BLaER1 treated with 17β-estradiol and CSF1 and Interleukin-3, amounts not matched to agents 10 nM and 100 nM (cell line): Measurements from ENCODE around the gene GAL3ST1.
"Not testable (repeated sequence)": the region's sequence is repeated elsewhere in the genome, so short reads cannot be mapped to it uniquely, and the experiment has no call there.

Experiments
- H3K27ac ChIP-seq, 11 experiments: shearing (Covaris generic); formaldehyde crosslinking; 2 replicates each; pipeline ENCODE4 v1.8.1; 2022
- H3K27me3 ChIP-seq, 11 experiments: shearing (Covaris generic); formaldehyde crosslinking; 2 replicates each; pipeline ENCODE4 v1.8.1; 2022
- H3K36me3 ChIP-seq, 11 experiments: shearing (Covaris generic); formaldehyde crosslinking; 2 replicates each; pipeline ENCODE4 v1.8.1; 2022
- H3K4me1 ChIP-seq, 10 experiments: shearing (Covaris generic); formaldehyde crosslinking; 2 replicates each; pipeline ENCODE4 v1.8.1; 2022
- H3K4me2 ChIP-seq, 11 experiments: shearing (Covaris generic); formaldehyde crosslinking; 2 replicates each; pipeline ENCODE4 v1.8.1; 2022
- H3K4me3 ChIP-seq, 10 experiments: shearing (Covaris generic); formaldehyde crosslinking; 2 replicates each; pipeline ENCODE4 v1.8.1; 2022
- H3K9ac ChIP-seq, 11 experiments: shearing (Covaris generic); formaldehyde crosslinking; 2 replicates each; pipeline ENCODE4 v1.8.1; 2022
- H3K9me3 ChIP-seq, 11 experiments: shearing (Covaris generic); formaldehyde crosslinking; replicated peaks in 1 of 11; 2 replicates each; pipeline ENCODE4 v1.8.1; 2022
- H4K20me1 ChIP-seq, 11 experiments: shearing (Covaris generic); formaldehyde crosslinking; 2 replicates each; pipeline ENCODE4 v1.8.1; 2022
- Cebpa-rat ChIP-seq, 11 experiments: shearing (Covaris generic); IDR thresholded peaks; 2 replicates each; pipeline ENCODE4 v1.8.1; 2022

The GAL3ST1 gene

DNA sequence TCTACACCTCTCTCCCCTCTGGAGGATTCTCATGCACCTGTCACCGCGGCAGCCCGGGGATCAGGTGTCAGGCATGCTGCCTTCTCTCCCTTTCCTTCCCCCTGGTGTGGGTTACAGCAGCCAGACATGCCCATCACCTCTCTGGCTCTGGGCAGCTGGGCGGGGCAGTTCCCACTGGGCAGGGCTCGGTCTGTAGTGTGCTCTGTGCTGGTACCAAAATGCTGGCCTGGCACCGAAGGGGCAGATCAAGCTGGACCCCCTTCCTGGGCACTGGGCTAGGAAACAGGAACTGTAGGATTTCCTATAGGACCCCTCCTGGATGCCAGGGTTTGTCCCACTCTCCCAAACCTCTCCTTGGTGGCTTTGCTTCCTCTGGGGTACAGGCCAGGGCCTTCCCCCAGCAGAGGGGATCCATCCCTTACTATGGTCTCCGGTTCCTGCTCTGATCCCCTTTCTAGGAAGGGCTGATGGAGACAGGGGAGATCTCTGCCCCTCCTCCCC, 821 bp downstream of the GAL3ST1 start:
- Histone ChIP-seq H3K27me3 (peaks cover 3 to 17% (median 10%) of the 10 kb centered on the region in 11 experiments; a peak in 14 of 22 replicates), H3K36me3 (peaks cover 35 to 39% (median 37%) of the 10 kb centered on the region in 11 experiments), H3K9ac (no peak overlapping the region), H3K9me3 (no peaks in the 10 kb centered on the region), H3K4me3 (no peak overlapping the region), H3K4me1 (no peaks in the 10 kb centered on the region), H4K20me1 (peaks cover 0 to 68% (median 57%) of the 10 kb centered on the region in 11 experiments; a peak in 20 of 22 replicates), H3K4me2 (no peak overlapping the region), H3K27ac (no peak overlapping the region)
- TF ChIP-seq Cebpa-rat (IDR thresholded peaks at IDR 0.05), result no peak

DNA sequence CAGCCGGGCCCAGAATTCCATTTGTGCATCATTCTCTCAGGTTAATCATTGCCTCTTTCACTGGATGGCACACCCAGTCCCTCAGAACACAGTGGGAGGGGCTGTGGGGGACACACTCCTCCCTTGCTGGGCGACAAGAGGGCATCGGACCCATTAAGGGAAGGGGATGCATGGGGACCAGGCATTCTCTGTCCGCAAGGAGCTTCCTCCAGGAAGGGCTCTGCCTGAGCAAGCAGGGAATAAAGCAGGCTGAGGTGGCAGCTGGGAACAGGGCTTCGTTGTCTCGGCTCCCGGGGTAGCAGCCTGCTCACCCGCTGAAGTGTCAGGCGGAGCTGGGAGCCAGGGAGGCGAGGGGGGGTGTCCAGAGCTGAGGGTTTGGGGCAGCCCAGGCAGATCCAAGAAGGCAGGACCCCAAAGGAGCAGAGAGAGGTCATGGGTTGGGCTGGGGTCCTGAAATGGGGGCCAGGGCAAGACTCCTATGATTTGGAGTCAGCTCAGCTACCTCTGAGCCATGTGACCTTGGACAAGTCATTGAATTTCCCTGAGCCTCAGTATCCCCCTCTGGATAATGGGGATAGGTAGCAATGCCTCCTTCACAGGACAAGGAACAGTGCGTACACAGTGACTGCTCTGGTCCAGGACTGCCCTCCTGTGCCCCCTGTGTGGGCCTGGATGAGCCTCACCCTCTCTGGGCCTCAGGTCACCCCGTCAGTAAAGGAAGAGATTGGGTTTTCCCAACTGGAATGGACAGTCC, 1.4 kb downstream of the GAL3ST1 start:
- no peak overlapping the region for H3K9ac ChIP-seq
- no peak overlapping the region for H3K27ac ChIP-seq
- no peak overlapping the region for H3K4me2 ChIP-seq
- H3K36me3 ChIP-seq, result peaks cover 28 to 33% (median 31%) of the 10 kb centered on the region in 11 experiments
- H3K27me3 ChIP-seq, result peaks cover 3 to 17% (median 10%) of the 10 kb centered on the region in 11 experiments; a peak in 14 of 22 replicates
- H3K9me3 ChIP-seq, result no peaks in the 10 kb centered on the region
- H3K4me1 ChIP-seq, result no peaks in the 10 kb centered on the region
- H4K20me1 ChIP-seq, result peaks cover 0 to 62% (median 52%) of the 10 kb centered on the region in 11 experiments; a peak in 20 of 22 replicates
- no peak overlapping the region for H3K4me3 ChIP-seq
- no peak for TF ChIP-seq Cebpa-rat (IDR thresholded peaks at IDR 0.05)

DNA sequence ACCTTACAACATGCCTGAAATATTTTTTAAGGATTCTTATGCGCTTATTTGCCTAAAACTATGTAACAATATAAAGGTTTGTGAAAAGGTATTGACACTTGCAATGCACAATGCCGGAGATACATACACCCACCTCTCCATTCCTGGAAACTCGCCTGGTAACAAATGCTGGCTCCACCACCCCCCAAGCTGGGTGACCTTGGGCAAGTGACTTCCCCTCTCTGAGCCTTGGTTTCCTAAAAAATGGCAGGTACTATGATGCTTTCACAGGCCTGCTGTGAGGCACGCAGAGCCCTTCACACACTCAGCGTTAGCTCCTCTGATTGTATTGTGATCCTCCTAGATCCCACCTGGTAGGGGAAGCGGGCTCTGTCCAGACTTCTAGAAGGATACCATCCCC, 2.3 kb downstream of the GAL3ST1 start:
- Histone ChIP-seq H3K27ac (no peak overlapping the region), H3K36me3 (peaks cover 20 to 25% (median 23%) of the 10 kb centered on the region in 11 experiments), H3K9ac (no peak overlapping the region), H3K27me3 (peaks cover 3 to 17% (median 10%) of the 10 kb centered on the region in 11 experiments; a peak in 14 of 22 replicates), H3K4me2 (no peak overlapping the region), H3K4me1 (no peaks in the 10 kb centered on the region), H4K20me1 (peaks cover 0 to 54% (median 44%) of the 10 kb centered on the region in 11 experiments; a peak in 20 of 22 replicates), H3K9me3 (no peaks in the 10 kb centered on the region), H3K4me3 (no peak overlapping the region)
- TF ChIP-seq Cebpa-rat (IDR thresholded peaks at IDR 0.05), result no peak

DNA sequence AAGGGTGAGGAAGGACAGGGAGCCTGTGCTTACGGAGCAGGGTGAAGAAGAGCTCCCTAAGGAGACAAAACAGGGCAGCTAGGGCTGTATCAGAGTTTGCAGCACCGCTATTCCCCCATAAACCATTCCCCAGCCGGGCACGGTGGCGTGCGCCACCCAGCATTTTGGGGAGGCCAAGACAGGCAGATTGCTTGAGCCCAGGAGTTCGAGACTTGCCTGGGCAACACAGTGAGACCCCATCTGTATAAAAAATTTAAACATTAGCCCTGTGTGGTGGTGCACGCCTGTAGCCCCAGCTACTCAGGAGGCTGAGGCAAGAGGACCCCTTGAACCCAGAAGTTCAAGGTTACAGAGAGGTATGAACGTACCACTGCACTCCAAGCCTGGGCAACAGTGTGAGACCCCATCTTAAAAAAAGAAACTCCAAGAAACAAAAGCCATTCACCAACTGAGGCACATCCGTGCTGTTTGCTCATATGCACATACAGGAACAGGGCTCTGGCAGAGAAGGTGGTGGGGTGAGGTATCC, 4.7 kb downstream of the GAL3ST1 start:
- H3K27me3 ChIP-seq, result peaks cover 0 to 6% (median under 1%) of the 10 kb centered on the region in 11 experiments; a peak in 12 of 22 replicates
- no peaks in the 10 kb centered on the region for H3K36me3 ChIP-seq
- no peak overlapping the region for H3K4me3 ChIP-seq
- no peaks in the 10 kb centered on the region for H3K9me3 ChIP-seq
- peaks cover 0 to 30% (median 19%) of the 10 kb centered on the region in 11 experiments; a peak in 17 of 22 replicates for H4K20me1 ChIP-seq
- no peak overlapping the region for H3K9ac ChIP-seq
- H3K4me1 ChIP-seq, result no peaks in the 10 kb centered on the region
- no peak overlapping the region for H3K27ac ChIP-seq
- no peak overlapping the region for H3K4me2 ChIP-seq
- TF ChIP-seq Cebpa-rat (IDR thresholded peaks at IDR 0.05), result no peak

DNA sequence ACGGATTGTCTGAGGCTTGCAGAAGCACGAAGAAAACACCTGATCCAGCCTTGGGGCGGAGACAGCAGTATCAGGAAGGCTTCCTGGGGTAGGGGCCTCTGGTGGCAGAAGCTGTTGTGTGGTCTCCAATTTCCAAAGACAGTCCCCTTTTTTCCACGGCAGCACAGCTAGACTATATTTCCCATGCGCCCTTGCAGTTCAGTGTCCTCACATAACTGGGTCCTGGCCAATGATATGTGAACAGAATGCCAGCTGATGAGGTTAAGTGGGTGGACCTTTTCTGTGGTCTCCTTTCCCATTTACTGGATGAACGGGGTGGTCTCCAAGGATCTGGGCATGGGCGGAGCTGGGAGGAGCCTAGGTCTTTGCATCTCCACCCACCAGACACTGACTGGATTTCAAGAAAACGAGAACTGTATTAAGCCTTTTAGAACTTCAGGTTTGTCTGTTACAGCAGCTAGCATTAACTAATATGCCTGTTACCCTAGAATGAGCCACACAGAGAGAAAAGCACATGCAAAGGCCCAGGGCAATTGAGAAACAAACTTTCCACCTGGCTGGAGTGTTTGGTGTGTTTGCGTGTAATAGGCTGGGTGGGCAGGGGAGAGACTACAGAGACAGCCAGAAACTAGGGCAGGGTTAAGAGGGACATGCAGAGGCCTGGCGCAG, 6.2 kb downstream of the GAL3ST1 start:
- Histone ChIP-seq H3K9ac (no peak overlapping the region), H4K20me1 (peaks cover 0 to 24% (median 7%) of the 10 kb centered on the region in 11 experiments; a peak in 14 of 22 replicates), H3K36me3 (no peaks in the 10 kb centered on the region), H3K4me1 (no peaks in the 10 kb centered on the region; a peak in 1 of 20 replicates), H3K27me3 (no peaks in the 10 kb centered on the region), H3K4me3 (no peak overlapping the region), H3K9me3 (no peaks in the 10 kb centered on the region), H3K27ac (no peak overlapping the region), H3K4me2 (no peak overlapping the region)
- TF ChIP-seq Cebpa-rat (IDR thresholded peaks at IDR 0.05), result no peak

DNA sequence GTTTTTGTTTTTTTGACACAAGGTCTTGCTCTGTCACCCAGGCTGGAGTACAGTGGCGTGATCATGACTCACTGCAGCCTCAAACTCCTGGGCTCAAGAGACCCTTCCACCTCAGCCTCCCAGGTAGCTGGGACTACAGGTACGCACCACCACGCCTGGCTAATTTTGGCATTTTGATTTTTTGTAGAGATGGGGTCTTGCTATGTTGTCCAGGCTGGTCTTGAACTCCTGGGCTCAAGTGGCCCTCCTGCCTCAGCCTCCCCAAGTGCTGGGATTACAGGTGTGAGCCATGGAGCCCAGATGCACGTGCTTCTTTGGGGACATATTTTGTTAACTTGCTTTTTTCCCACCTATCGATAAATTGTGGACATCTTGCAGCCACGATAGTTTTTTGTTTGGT, 7.2 kb downstream of the GAL3ST1 start:
- H4K20me1 ChIP-seq, result peaks cover 0 to 14% (median 0%) of the 10 kb centered on the region in 11 experiments; a peak in 5 of 22 replicates
- not testable (repeated sequence) for H3K4me3 ChIP-seq, H3K9me3 ChIP-seq, H3K4me2 ChIP-seq, H3K27ac ChIP-seq, H3K36me3 ChIP-seq, H3K4me1 ChIP-seq, H3K9ac ChIP-seq, H3K27me3 ChIP-seq

DNA sequence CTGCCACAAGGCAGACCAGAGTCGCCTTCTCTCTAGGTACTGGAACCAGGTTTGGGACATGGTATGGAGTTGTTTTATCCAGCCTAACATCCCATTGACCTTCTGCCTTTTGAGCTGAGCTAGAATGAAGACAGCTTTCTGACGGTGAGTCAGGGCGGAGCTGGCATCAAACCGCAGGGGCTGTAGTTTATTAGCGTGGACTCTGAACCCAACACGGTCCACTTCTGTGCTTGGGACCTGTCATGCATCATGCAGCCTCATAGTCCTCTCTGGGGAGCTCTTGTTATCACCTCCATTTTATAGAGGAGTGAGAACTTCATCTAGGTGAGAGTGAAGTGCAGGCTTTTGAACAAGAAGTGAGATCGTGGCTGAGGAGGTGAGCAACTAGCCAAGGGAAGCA, 8.3 kb downstream of the GAL3ST1 start:
- H4K20me1 ChIP-seq, result peaks cover 0 to 7% (median 0%) of the 10 kb centered on the region in 11 experiments; a peak in 2 of 22 replicates
- no peaks in the 10 kb centered on the region; a peak in 2 of 20 replicates for H3K4me1 ChIP-seq
- no peak overlapping the region for H3K4me3 ChIP-seq
- no peaks in the 10 kb centered on the region for H3K36me3 ChIP-seq
- no peak overlapping the region for H3K9ac ChIP-seq
- no peaks in the 10 kb centered on the region for H3K27me3 ChIP-seq
- no peak overlapping the region for H3K4me2 ChIP-seq
- TF ChIP-seq Cebpa-rat (IDR thresholded peaks at IDR 0.05), result no peak
- H3K27ac ChIP-seq, result no peak overlapping the region
- H3K9me3 ChIP-seq, result no peaks in the 10 kb centered on the region

DNA sequence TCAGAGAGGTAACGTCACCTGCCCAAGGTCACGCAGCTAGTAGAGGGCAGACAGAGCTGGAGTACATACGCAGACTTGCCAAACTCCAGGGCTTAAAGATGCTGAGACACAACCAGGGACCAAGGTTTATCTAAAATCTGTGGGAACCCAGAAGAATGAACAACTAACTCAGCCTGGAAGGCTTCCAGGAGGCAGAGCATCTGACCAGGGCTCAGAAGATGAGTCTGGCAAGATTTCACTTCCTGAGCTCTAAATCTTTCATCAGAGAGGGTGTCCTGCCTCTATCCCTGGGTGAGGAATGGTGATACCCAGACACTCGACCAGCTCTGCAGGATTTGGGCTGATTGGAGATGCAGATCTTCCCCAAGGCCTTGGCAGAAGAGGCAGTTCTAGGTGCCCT, 9.1 kb downstream of the GAL3ST1 start:
- no peak for TF ChIP-seq Cebpa-rat (IDR thresholded peaks at IDR 0.05)
- no peaks in the 10 kb centered on the region; a peak in 2 of 20 replicates for H3K4me1 ChIP-seq
- H3K9ac ChIP-seq, result no peak overlapping the region
- no peak overlapping the region for H3K27ac ChIP-seq
- no peaks in the 10 kb centered on the region for H3K36me3 ChIP-seq
- H3K4me2 ChIP-seq, result no peak overlapping the region
- no peak overlapping the region for H3K4me3 ChIP-seq
- H3K27me3 ChIP-seq, result no peaks in the 10 kb centered on the region
- no peaks in the 10 kb centered on the region for H3K9me3 ChIP-seq
- H4K20me1 ChIP-seq, result peaks cover 0 to 7% (median 0%) of the 10 kb centered on the region in 11 experiments; a peak in 2 of 22 replicates

DNA sequence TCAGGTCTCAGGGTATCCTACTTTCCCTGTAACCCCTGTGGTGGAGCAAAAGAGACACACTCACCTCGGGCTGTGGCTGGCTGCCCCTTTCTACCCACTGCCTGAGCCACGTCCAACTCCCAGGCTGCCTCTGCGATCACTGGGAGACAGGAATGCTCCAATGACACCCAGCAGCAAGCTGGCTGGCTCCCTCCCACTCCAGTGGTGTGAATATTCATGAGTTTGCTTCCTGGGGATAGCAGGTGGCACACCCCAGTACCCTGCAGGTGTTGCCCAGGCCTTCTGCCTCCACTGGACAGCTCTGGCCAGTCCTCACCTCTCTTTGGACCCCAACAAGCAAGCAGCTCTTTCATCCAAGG, 9.7 kb downstream of the GAL3ST1 start:
- Histone ChIP-seq H3K4me1 (no peaks in the 10 kb centered on the region; a peak in 2 of 20 replicates), H3K9me3 (no peaks in the 10 kb centered on the region), H3K4me2 (no peak overlapping the region), H3K36me3 (no peaks in the 10 kb centered on the region), H3K27me3 (no peaks in the 10 kb centered on the region), H3K4me3 (no peak overlapping the region), H3K27ac (no peak overlapping the region), H3K9ac (no peak overlapping the region), H4K20me1 (peaks cover 0 to 7% (median 0%) of the 10 kb centered on the region in 11 experiments; a peak in 2 of 22 replicates)
- TF ChIP-seq Cebpa-rat (IDR thresholded peaks at IDR 0.05), result no peak
